Activated T-helper 9 cell treated with anti-CD3 and anti-CD28 coated beads, Interleukin-2, amount 50 U/mL, for 16 hours (primary cell): ENCODE data around the gene MED10.

ENCODE experiments used
- DNase-seq: peaks from one replicate; pipeline ENCODE4 v3.0.0-alpha.2; 2020; ENCODE audit warnings: low read depth

MED10 gene

GRCh38 chr5:6377905-6378765, at the start of gene MED10:
MED10 (minus strand) TSS chr5:6378547; CDS start chr5:6378483, 64 bp downstream.
- DNase-seq, result peak; percentile 93

GRCh38 chr5:6427694-6428093, 49.3 kb upstream of the MED10 start:
- no peak for DNase-seq

- DNase-seq, result no peak
These were observed 46.4 kb upstream of the MED10 start for GRCh38 chr5:6424700-6425099.

- no peak for DNase-seq
These were observed 45.8 kb upstream of the MED10 start for GRCh38 chr5:6424110-6424659.

GRCh38 chr5:6423327-6424109, 45.2 kb upstream of the MED10 start:
- DNase-seq, result no peak

- DNase-seq, result no peak
These were observed 41.0 kb upstream of the MED10 start for GRCh38 chr5:6419340-6419852.

GRCh38 chr5:6418679-6419276, 40.4 kb upstream of the MED10 start:
- no peak for DNase-seq

GRCh38 chr5:6417657-6418056, 39.3 kb upstream of the MED10 start:
- no peak for DNase-seq

- no peak for DNase-seq
These were observed 34.5 kb upstream of the MED10 start for GRCh38 chr5:6412811-6413210.

- DNase-seq, result no peak
These were observed 32.8 kb upstream of the MED10 start for GRCh38 chr5:6411141-6411540.

GRCh38 chr5:6410421-6410820, 32.1 kb upstream of the MED10 start:
- no peak for DNase-seq

- DNase-seq, result no peak
These were observed 30.5 kb upstream of the MED10 start for GRCh38 chr5:6408627-6409446.

GRCh38 chr5:6408260-6408596, 29.9 kb upstream of the MED10 start:
- no peak for DNase-seq

GRCh38 chr5:6407558-6408259, 29.4 kb upstream of the MED10 start:
- DNase-seq, result no peak

- DNase-seq, result no peak
These were observed 27.2 kb upstream of the MED10 start for GRCh38 chr5:6405591-6405990.

GRCh38 chr5:6404129-6404528, 25.8 kb upstream of the MED10 start:
- no peak for DNase-seq

GRCh38 chr5:6403416-6403815, 25.1 kb upstream of the MED10 start:
- DNase-seq, result no peak

- DNase-seq, result no peak
These were observed 24.6 kb upstream of the MED10 start for GRCh38 chr5:6402939-6403338.

- no peak for DNase-seq
These were observed 23.1 kb upstream of the MED10 start for GRCh38 chr5:6401410-6401809.

GRCh38 chr5:6399980-6400910, 21.9 kb upstream of the MED10 start:
- no peak for DNase-seq
